Esophagus squamous epithelium (tissue), 5 donors: ENCODE results near the gene TPI1. TPM values are rescaled to one million over a fixed set of nuclear protein-coding genes. Genes with fewer than 3 reads are reported as not detected.
A peak's percentile ranks its signal among the peaks of the same experiment; 100 is the strongest.

Source experiments
- DNase-seq: peaks from one replicate; lab custom pipeline; 2025; lab: John Stamatoyannopoulos, UW
- H3K27ac ChIP-seq, 4 donors: fragments of 200-600 bp; sonication (generic); one replicate each; pipeline ENCODE4 v1.5.1; 2016 to 2019; ENCODE audit warnings: mild to moderate bottlenecking in 1 of 4
- H3K27me3 ChIP-seq, 4 donors: fragments of 200-600 bp; sonication (generic); 1 replicate in 3 of 4; 2 replicates in 1 of 4; pipeline versions ENCODE4 v1.5.1 to v1.6.0; 2017 to 2021; ENCODE audit warnings: antibody characterized with exemption in 1 of 4
- H3K36me3 ChIP-seq, 3 donors: fragments of 200-600 bp; sonication (generic); one replicate each; pipeline ENCODE4 v1.5.1; 2016 to 2019
- H3K4me1 ChIP-seq, 3 donors: fragments of 200-600 bp; sonication (generic); one replicate each; pipeline ENCODE4 v1.5.1; 2017 to 2019
- H3K4me3 ChIP-seq, 4 donors: fragments of 200-600 bp; sonication (generic); 1 replicate in 3 of 4; 2 replicates in 1 of 4; pipeline ENCODE4 v1.5.1; 2016 to 2019; ENCODE audit warnings: mild to moderate bottlenecking in 2 of 4, moderate library complexity in 1 of 4
- H3K9me3 ChIP-seq, 3 donors: fragments of 200-600 bp; sonication (generic); one replicate each; pipeline ENCODE4 v1.5.1; 2016 to 2019
- CTCF ChIP-seq, 6 experiments: fragments of 450-650 bp in 4 of 6; fragments of 200-600 bp in 2 of 6; sonication (generic) in 2 of 6; IDR thresholded peaks; one replicate each; pipeline ENCODE4 v1.5.1; 2016 to 2019; ENCODE audit warnings: antibody characterized with exemption in 6 of 6, mild to moderate bottlenecking in 4 of 6, moderate library complexity in 4 of 6
- POLR2A ChIP-seq, 4 donors: fragments of 450-650 bp; IDR thresholded peaks; one replicate each; pipeline ENCODE4 v1.6.1; 2017; ENCODE audit warnings: antibody characterized with exemption in 4 of 4, mild to moderate bottlenecking in 4 of 4, moderate library complexity in 3 of 4
- WGBS, 2 donors: methylation state at CpG; one replicate each; pipeline ENCODE4 v1.1.5; 2018; 5-methylcytosine and 5-hydroxymethylcytosine counted together
- intact Hi-C: fragments of 100-400 bp; cut with DNase I; formaldehyde crosslinking; loops from one replicate; pipeline ENCODE4 v1.15.0; 2022
- total RNA-seq, 4 donors: library from RNA; depleted of rRNA; stranded (reverse); fragments of >200 nt; gene quantifications; one replicate each; pipeline ENCODE4 v1.1.0, GENCODE V29; 2016
- donor health status: DM: yes; HTN: yes; CAD: no.

Gene TPI1
- total RNA-seq, 4 donors from 2014 or later = 547 to 938 (median 723) TPM

GRCh38 chr12:6828781-6829535 lies 38.4 kb upstream of the TPI1 start:
- TF ChIP-seq CTCF (IDR thresholded peaks at IDR 0.05) (no peak), POLR2A (IDR thresholded peaks at IDR 0.05) (peak in 1 of 4 donors; percentile 49)
- 0% methylated on average over 24 to 26 of the region's 71 CpGs for WGBS, 2 donors
- intact Hi-C loops = loop anchor here (5.0 kb wide), 1 partner anchor 92 kb away; no protein-coding TSS in a partner anchor
- H3K36me3 ChIP-seq = peaks cover 0 to 31% (median 0%) of the 10 kb centered on the region in 3 donors
- H3K4me1 ChIP-seq = peaks cover 2 to 48% (median 11%) of the 10 kb centered on the region in 3 donors
- H3K4me3 ChIP-seq = peak overlapping the region; percentile 54 to 95 (median 62)
- DNase-seq = no peak
- H3K27me3 ChIP-seq = peaks cover 0 to 64% (median under 1%) of the 10 kb centered on the region in 4 donors
- H3K27ac ChIP-seq = peak overlapping the region; percentile 60 to 88 (median 74)
- H3K9me3 ChIP-seq = no peaks in the 10 kb centered on the region

GRCh38 chr12:6829536-6830220 lies 37.7 kb upstream of the TPI1 start:
- H3K36me3 ChIP-seq = peaks cover 0 to 37% (median 0%) of the 10 kb centered on the region in 3 donors
- no peak for TF ChIP-seq CTCF (IDR thresholded peaks at IDR 0.05)
- TF ChIP-seq POLR2A (IDR thresholded peaks at IDR 0.05) = no peak
- DNase-seq = no peak
- H3K9me3 ChIP-seq = no peaks in the 10 kb centered on the region
- peaks cover 0 to 57% (median 0%) of the 10 kb centered on the region in 4 donors for H3K27me3 ChIP-seq
- peak overlapping the region; percentile 60 to 88 (median 74) for H3K27ac ChIP-seq
- intact Hi-C loops = loop anchor here (5.0 kb wide), 1 partner anchor 92 kb away; no protein-coding TSS in a partner anchor
- peak overlapping the region; percentile 54 to 95 (median 62) for H3K4me3 ChIP-seq
- 72 to 96% methylated on average over 3 to 6 of the region's 19 CpGs for WGBS, 2 donors
- H3K4me1 ChIP-seq = peaks cover 2 to 48% (median 11%) of the 10 kb centered on the region in 3 donors

- intact Hi-C loops = no loop called here
- WGBS, 2 donors = 73 to 84% methylated on average over 2 to 9 of the region's 11 CpGs
- no peak for TF ChIP-seq CTCF (IDR thresholded peaks at IDR 0.05)
- no peak for TF ChIP-seq POLR2A (IDR thresholded peaks at IDR 0.05)
- H3K9me3 ChIP-seq = no peaks in the 10 kb centered on the region
- no peak for DNase-seq
- peaks cover 0 to 37% (median 0%) of the 10 kb centered on the region in 3 donors for H3K36me3 ChIP-seq
- H3K27me3 ChIP-seq = peaks cover 0 to 50% (median 0%) of the 10 kb centered on the region in 4 donors
- peaks cover 2 to 43% (median 8%) of the 10 kb centered on the region in 3 donors for H3K4me1 ChIP-seq
- no peak overlapping the region for H3K27ac ChIP-seq
- H3K4me3 ChIP-seq = no peak overlapping the region
Observed at GRCh38 chr12:6830286-6830890, 36.9 kb upstream of the TPI1 start.

GRCh38 chr12:6830999-6831398 lies 36.3 kb upstream of the TPI1 start:
- WGBS, 2 donors = 69 to 95% methylated on average over 2 to 3 of the region's 6 CpGs
- Histone ChIP-seq H3K4me3 (no peak overlapping the region), H3K4me1 (peaks cover 2 to 41% (median 8%) of the 10 kb centered on the region in 3 donors), H3K9me3 (no peaks in the 10 kb centered on the region), H3K27ac (no peak overlapping the region), H3K27me3 (peaks cover 0 to 44% (median 0%) of the 10 kb centered on the region in 4 donors), H3K36me3 (peaks cover 0 to 37% (median 0%) of the 10 kb centered on the region in 3 donors)
- TF ChIP-seq POLR2A (IDR thresholded peaks at IDR 0.05) = no peak
- TF ChIP-seq CTCF (IDR thresholded peaks at IDR 0.05) = no peak
- intact Hi-C loops = no loop called here
- DNase-seq = no peak
